HepG2 (cell line): ENCODE results near the gene MRPS10. TPM values are rescaled to one million over a fixed set of nuclear protein-coding genes. Genes with fewer than 3 reads are reported as not detected.

Source experiments
- AHR ChIP-seq: IDR thresholded peaks from 2 replicates; pipeline ENCODE4 v1.6.1; 2018; ENCODE audit warnings: missing genetic modification reagents, missing compliant biosample characterization
- E2F5 ChIP-seq: sonication (generic); formaldehyde crosslinking; conservative IDR thresholded peaks from 2 replicates; pipeline ENCODE4 v1.4.0; 2020; ENCODE audit warnings: missing genetic modification reagents
- FOXA3 ChIP-seq: IDR thresholded peaks from 2 replicates; pipeline ENCODE4 v1.6.1; 2016; ENCODE audit warnings: missing genetic modification reagents, missing compliant biosample characterization
- GTF3A ChIP-seq: sonication (generic); formaldehyde crosslinking; conservative IDR thresholded peaks from 2 replicates; pipeline ENCODE4 v1.4.0; 2020; ENCODE audit warnings: mild to moderate bottlenecking, missing genetic modification reagents
- HIVEP1 ChIP-seq: sonication (generic); formaldehyde crosslinking; IDR thresholded peaks from 2 replicates; pipeline ENCODE4 v1.4.0; 2020; ENCODE audit warnings: mild to moderate bottlenecking, missing genetic modification reagents
- HNF4A ChIP-seq: sonication (generic); formaldehyde crosslinking; IDR thresholded peaks from 2 replicates; pipeline ENCODE4 v1.4.0; 2020; ENCODE audit warnings: missing genetic modification reagents
- HNRNPK ChIP-seq: fragments of 200-400 bp; formaldehyde crosslinking; IDR thresholded peaks from 2 replicates; pipeline ENCODE4 v1.6.1; 2018; ENCODE audit warnings: low read length, low read depth, moderate library complexity, mild to moderate bottlenecking; ENCODE audit not compliant: poor library complexity, severe bottlenecking
- KAT8 ChIP-seq: IDR thresholded peaks from 2 replicates; pipeline ENCODE4 v1.6.1; 2016; ENCODE audit warnings: missing genetic modification reagents, missing compliant biosample characterization
- KLF16 ChIP-seq, 2 experiments: sonication (generic) in 1 of 2; formaldehyde crosslinking in 1 of 2; IDR thresholded peaks; 2 replicates each; pipeline versions ENCODE4 v1.6.1 to v1.8.0; 2016 to 2023; ENCODE audit warnings: missing genetic modification reagents in 2 of 2, missing compliant biosample characterization in 1 of 2
- KMT2A ChIP-seq: sonication (generic); formaldehyde crosslinking; IDR thresholded peaks from 2 replicates; pipeline ENCODE4 v1.4.0; 2020; ENCODE audit warnings: missing genetic modification reagents
- MATR3 ChIP-seq: sonication (generic); formaldehyde crosslinking; IDR thresholded peaks from 2 replicates; pipeline ENCODE4 v1.4.0; 2020; ENCODE audit warnings: missing genetic modification reagents
- MEF2D ChIP-seq: sonication (generic); formaldehyde crosslinking; IDR thresholded peaks from 2 replicates; pipeline ENCODE4 v1.5.1; 2020; ENCODE audit warnings: mild to moderate bottlenecking, missing genetic modification reagents
- NFYB ChIP-seq: sonication (generic); formaldehyde crosslinking; IDR thresholded peaks from 2 replicates; pipeline ENCODE4 v1.4.0; 2020; ENCODE audit warnings: missing genetic modification reagents
- SRSF9 ChIP-seq: fragments of 200-400 bp; formaldehyde crosslinking; IDR thresholded peaks from 2 replicates; pipeline ENCODE4 v1.6.1; 2018; ENCODE audit warnings: borderline replicate concordance, mild to moderate bottlenecking, low read depth, low read length; ENCODE audit not compliant: insufficient read depth, poor library complexity, severe bottlenecking
- ZBTB43 ChIP-seq: sonication (generic); formaldehyde crosslinking; conservative IDR thresholded peaks from 2 replicates; pipeline ENCODE4 v1.4.0; 2020; ENCODE audit warnings: missing genetic modification reagents
- ZMYM4 ChIP-seq: sonication (generic); formaldehyde crosslinking; IDR thresholded peaks from 2 replicates; pipeline ENCODE4 v1.8.1; 2023; ENCODE audit warnings: mild to moderate bottlenecking, missing genetic modification reagents
- ZNF224 ChIP-seq: sonication (generic); formaldehyde crosslinking; IDR thresholded peaks from 2 replicates; pipeline ENCODE4 v1.5.0; 2020; ENCODE audit warnings: mild to moderate bottlenecking, missing genetic modification reagents
- ZNF33B ChIP-seq: sonication (generic); formaldehyde crosslinking; IDR thresholded peaks from 2 replicates; pipeline ENCODE4 v1.5.1; 2020; ENCODE audit warnings: mild to moderate bottlenecking, missing genetic modification reagents
- polyA plus RNA-seq, 8 experiments: library from polyadenylated mRNA; depleted of rRNA in 3 of 8; stranded (reverse) in 7 of 8; unstranded in 1 of 8; fragments of >200 nt; fragmentation: Illumina TruSeq in 4 of 8; extraction: Trizol in 4 of 8; gene quantifications; 2 replicates each; pipeline versions ENCODE4 v1.2.1 to v1.2.3, GENCODE V29; 2011 to 2016; ENCODE audit warnings: low read depth in 4 of 8, missing spikeins in 1 of 8, mixed read lengths in 1 of 8; ENCODE audit not compliant: insufficient read depth in 1 of 8
- total RNA-seq, 5 experiments: library from RNA; depleted of rRNA; stranded (reverse); fragments of >200 nt; fragmentation: Illumina TruSeq; extraction: Trizol; gene quantifications; 2 replicates each; pipeline ENCODE4 v1.2.3, GENCODE V29; 2016; ENCODE audit warnings: low read depth in 1 of 5
- TF ChIP-seq, protein P1 (sequence below): sonication (generic); formaldehyde crosslinking; IDR thresholded peaks from 2 replicates; pipeline ENCODE4 v1.4.0; 2020; ENCODE audit warnings: low read depth, missing genetic modification reagents
- TF ChIP-seq, protein P2 (sequence below), 2 experiments: sonication (generic) in 1 of 2; formaldehyde crosslinking in 1 of 2; IDR thresholded peaks; 2 replicates each; pipeline versions ENCODE4 v1.5.1 to v1.6.1; 2011 to 2020; ENCODE audit warnings: borderline replicate concordance in 1 of 2, low read depth in 1 of 2, low read length in 1 of 2, mild to moderate bottlenecking in 1 of 2, missing genetic modification reagents in 1 of 2, moderate library complexity in 1 of 2
- TF ChIP-seq, protein P3 (sequence below): IDR thresholded peaks from 2 replicates; pipeline ENCODE4 v1.6.1; 2012; ENCODE audit warnings: low read depth, low read length, improper control_type of control experiment

The MRPS10 gene
- total and polyA plus RNA-seq, 2 of the 13 experiments (the other 11 are each of a cell fraction or from before 2014, with no cell fraction given), result 31.7 to 54.6 TPM

GRCh38 chr6:42260396-42260888, 42.8 kb upstream of the MRPS10 start (continued):
- TF ChIP-seq FOXA3 (0 out of 2 replicates have a peak, but pooled peaks have one; percentile 15), SRSF9 (no peak), NFYB (no peak), GTF3A (CRISPR knock-in tag) (no peak), KAT8 (peak; percentile 86), AHR (CRISPR knock-in tag) (no peak), ZBTB43 (CRISPR knock-in tag) (no peak), KMT2A (no peak), HIVEP1 (CRISPR knock-in tag) (no peak), MEF2D (CRISPR knock-in tag) (no peak), ZNF224 (CRISPR knock-in tag) (no peak), E2F5 (CRISPR knock-in tag) (no peak), ZNF33B (no peak), KLF16 (CRISPR knock-in tag; IDR thresholded peaks at IDR 0.05) (no peak), HNRNPK (no peak), MATR3 (CRISPR knock-in tag) (no peak), HNF4A (CRISPR knock-in tag) (no peak), ZMYM4 (no peak)
- TF ChIP-seq, protein P1, sequence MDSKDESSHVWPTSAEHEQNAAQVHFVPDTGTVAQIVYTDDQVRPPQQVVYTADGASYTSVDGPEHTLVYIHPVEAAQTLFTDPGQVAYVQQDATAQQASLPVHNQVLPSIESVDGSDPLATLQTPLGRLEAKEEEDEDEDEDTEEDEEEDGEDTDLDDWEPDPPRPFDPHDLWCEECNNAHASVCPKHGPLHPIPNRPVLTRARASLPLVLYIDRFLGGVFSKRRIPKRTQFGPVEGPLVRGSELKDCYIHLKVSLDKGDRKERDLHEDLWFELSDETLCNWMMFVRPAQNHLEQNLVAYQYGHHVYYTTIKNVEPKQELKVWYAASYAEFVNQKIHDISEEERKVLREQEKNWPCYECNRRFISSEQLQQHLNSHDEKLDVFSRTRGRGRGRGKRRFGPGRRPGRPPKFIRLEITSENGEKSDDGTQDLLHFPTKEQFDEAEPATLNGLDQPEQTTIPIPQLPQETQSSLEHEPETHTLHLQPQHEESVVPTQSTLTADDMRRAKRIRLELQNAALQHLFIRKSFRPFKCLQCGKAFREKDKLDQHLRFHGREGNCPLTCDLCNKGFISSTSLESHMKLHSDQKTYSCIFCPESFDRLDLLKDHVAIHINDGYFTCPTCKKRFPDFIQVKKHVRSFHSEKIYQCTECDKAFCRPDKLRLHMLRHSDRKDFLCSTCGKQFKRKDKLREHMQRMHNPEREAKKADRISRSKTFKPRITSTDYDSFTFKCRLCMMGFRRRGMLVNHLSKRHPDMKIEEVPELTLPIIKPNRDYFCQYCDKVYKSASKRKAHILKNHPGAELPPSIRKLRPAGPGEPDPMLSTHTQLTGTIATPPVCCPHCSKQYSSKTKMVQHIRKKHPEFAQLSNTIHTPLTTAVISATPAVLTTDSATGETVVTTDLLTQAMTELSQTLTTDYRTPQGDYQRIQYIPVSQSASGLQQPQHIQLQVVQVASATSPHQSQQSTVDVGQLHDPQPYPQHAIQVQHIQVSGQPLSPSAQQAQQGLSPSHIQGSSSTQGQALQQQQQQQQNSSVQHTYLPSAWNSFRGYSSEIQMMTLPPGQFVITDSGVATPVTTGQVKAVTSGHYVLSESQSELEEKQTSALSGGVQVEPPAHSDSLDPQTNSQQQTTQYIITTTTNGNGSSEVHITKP (CRISPR knock-in tag), result no peak
- TF ChIP-seq, protein P2, sequence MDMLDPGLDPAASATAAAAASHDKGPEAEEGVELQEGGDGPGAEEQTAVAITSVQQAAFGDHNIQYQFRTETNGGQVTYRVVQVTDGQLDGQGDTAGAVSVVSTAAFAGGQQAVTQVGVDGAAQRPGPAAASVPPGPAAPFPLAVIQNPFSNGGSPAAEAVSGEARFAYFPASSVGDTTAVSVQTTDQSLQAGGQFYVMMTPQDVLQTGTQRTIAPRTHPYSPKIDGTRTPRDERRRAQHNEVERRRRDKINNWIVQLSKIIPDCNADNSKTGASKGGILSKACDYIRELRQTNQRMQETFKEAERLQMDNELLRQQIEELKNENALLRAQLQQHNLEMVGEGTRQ (IDR thresholded peaks at IDR 0.05; ENCODE audit: low read depth, low read length), result peak; percentile 97
- TF ChIP-seq, protein P2 (CRISPR knock-in tag; IDR thresholded peaks at IDR 0.05; ENCODE audit: borderline replicate concordance), result peak; percentile 88; the same call in 1 of the 2 replicates
- TF ChIP-seq, protein P3, sequence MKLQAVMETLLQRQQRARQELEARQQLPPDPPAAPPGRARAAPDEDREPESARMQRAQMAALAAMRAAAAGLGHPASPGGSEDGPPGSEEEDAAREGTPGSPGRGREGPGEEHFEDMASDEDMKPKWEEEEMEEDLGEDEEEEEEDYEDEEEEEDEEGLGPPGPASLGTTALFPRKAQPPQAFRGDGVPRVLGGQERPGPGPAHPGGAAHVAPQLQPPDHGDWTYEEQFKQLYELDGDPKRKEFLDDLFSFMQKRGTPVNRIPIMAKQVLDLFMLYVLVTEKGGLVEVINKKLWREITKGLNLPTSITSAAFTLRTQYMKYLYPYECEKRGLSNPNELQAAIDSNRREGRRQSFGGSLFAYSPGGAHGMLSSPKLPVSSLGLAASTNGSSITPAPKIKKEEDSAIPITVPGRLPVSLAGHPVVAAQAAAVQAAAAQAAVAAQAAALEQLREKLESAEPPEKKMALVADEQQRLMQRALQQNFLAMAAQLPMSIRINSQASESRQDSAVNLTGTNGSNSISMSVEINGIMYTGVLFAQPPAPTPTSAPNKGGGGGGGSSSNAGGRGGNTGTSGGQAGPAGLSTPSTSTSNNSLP, result no peak
